A549 (cell line): Measurements from ENCODE around the gene BEND4.

Experiments
- BHLHE40 ChIP-seq: IDR thresholded peaks from 2 replicates; pipeline ENCODE4 v1.6.1; 2012; ENCODE audit warnings: low read depth, low read length, inconsistent platforms
- CTCF ChIP-seq: fragments of >200 bp; sonication (Bioruptor Twin); formaldehyde crosslinking; IDR thresholded peaks from 3 replicates; pipeline ENCODE4 v1.5.1; 2016
- HMGXB4 ChIP-seq: fragments of 250-450 bp; sonication (Bioruptor Pico); IDR thresholded peaks from 2 replicates; pipeline ENCODE4 v1.5.0; 2021; ENCODE audit warnings: mild to moderate bottlenecking, moderate library complexity, borderline replicate concordance
- REST ChIP-seq: fragments of 200-600 bp; sonication (generic); IDR thresholded peaks from 2 replicates; pipeline ENCODE4 v1.6.1; 2016; ENCODE audit warnings: antibody characterized with exemption, mild to moderate bottlenecking, moderate library complexity
- TFCP2L1 ChIP-seq: fragments of 250-450 bp; sonication (Bioruptor Pico); IDR thresholded peaks from 2 replicates; pipeline ENCODE4 v1.5.0; 2021; ENCODE audit warnings: mild to moderate bottlenecking

- TF ChIP-seq REST (no peak), BHLHE40 (no peak), HMGXB4 (CRISPR knock-in tag) (no peak), CTCF (no peak), TFCP2L1 (CRISPR knock-in tag) (no peak)
Observed at GRCh38 chr4:42067264-42067663, 85.2 kb downstream of the BEND4 start.
